Neuronal stem cell (in vitro differentiated cells): ENCODE data around the gene MXI1.

Experiments
- DNase-seq: peaks from one replicate; pipeline ENCODE4 v3.0.0-alpha.2; 2013; ENCODE audit warnings: low spot score
- H2AFZ ChIP-seq: one replicate; pipeline ENCODE4 v1.6.1; 2013; ENCODE audit warnings: mild to moderate bottlenecking, low read length, inconsistent platforms
- H2AK5ac ChIP-seq: 2 replicates; pipeline ENCODE4 v1.6.1; 2013; ENCODE audit warnings: low read depth, mild to moderate bottlenecking, inconsistent platforms, low read length, moderate library complexity, mixed read lengths
- H2BK120ac ChIP-seq: 2 replicates; pipeline ENCODE4 v1.6.1; 2013; ENCODE audit warnings: low read depth, mild to moderate bottlenecking, inconsistent platforms, low read length, moderate library complexity, mixed read lengths
- H2BK12ac ChIP-seq: one replicate; pipeline ENCODE4 v1.6.1; 2013; ENCODE audit warnings: low read length, inconsistent platforms
- H2BK15ac ChIP-seq: 2 replicates; pipeline ENCODE4 v1.6.1; 2013; ENCODE audit warnings: mild to moderate bottlenecking, low read length, inconsistent platforms, mixed read lengths
- H2BK5ac ChIP-seq: one replicate; pipeline ENCODE4 v1.6.1; 2013; ENCODE audit warnings: inconsistent platforms, mild to moderate bottlenecking, low read length, moderate library complexity
- H3K14ac ChIP-seq: one replicate; pipeline ENCODE4 v1.6.1; 2013; ENCODE audit warnings: low read length, inconsistent platforms
- H3K18ac ChIP-seq: 2 replicates; pipeline ENCODE4 v1.6.1; 2013; ENCODE audit warnings: low read length, inconsistent platforms
- H3K23ac ChIP-seq: 2 replicates; pipeline ENCODE4 v1.6.1; 2013; ENCODE audit warnings: low read depth, mild to moderate bottlenecking, mixed read lengths, low read length, inconsistent platforms; ENCODE audit not compliant: poor library complexity
- H3K27ac ChIP-seq: replicated peaks from 3 replicates; pipeline ENCODE4 v1.5.1; 2013; ENCODE audit warnings: low read length, inconsistent platforms
- H3K27me3 ChIP-seq, 3 experiments: 2 replicates each; pipeline ENCODE4 v1.6.1; 2013; ENCODE audit warnings: low read length in 3 of 3, mild to moderate bottlenecking in 2 of 3, inconsistent platforms in 1 of 3, low read depth in 1 of 3, mixed read lengths in 1 of 3, moderate library complexity in 1 of 3; ENCODE audit not compliant: control insufficient read depth in 3 of 3, insufficient read depth in 3 of 3
- H3K36me3 ChIP-seq, 2 donors: replicated peaks in 1 of 2; 2 replicates each; pipeline ENCODE4 v1.6.1; 2013; ENCODE audit warnings: low read length in 2 of 2; ENCODE audit not compliant: control insufficient read depth in 2 of 2, insufficient read depth in 2 of 2
- H3K4ac ChIP-seq: 2 replicates; pipeline ENCODE4 v1.6.1; 2013; ENCODE audit warnings: inconsistent platforms, mild to moderate bottlenecking, low read length, moderate library complexity
- H3K4me1 ChIP-seq, 2 donors: 1 replicate in 1 of 2; 2 replicates in 1 of 2; pipeline ENCODE4 v1.6.1; 2013; ENCODE audit warnings: low read length in 2 of 2, low read depth in 1 of 2; ENCODE audit not compliant: control insufficient read depth in 2 of 2, insufficient read depth in 1 of 2
- H3K4me2 ChIP-seq: one replicate; pipeline ENCODE4 v1.6.1; 2013; ENCODE audit warnings: mild to moderate bottlenecking, low read length, inconsistent platforms; ENCODE audit not compliant: insufficient read depth, poor library complexity, severe bottlenecking
- H3K4me3 ChIP-seq, 2 donors: 2 replicates each; pipeline ENCODE4 v1.5.1; 2013; ENCODE audit warnings: low read length in 2 of 2, mild to moderate bottlenecking in 2 of 2, inconsistent platforms in 1 of 2, moderate library complexity in 1 of 2
- H3K79me1 ChIP-seq: one replicate; pipeline ENCODE4 v1.6.1; 2013; ENCODE audit warnings: low read depth, mild to moderate bottlenecking, inconsistent platforms, low read length, moderate library complexity
- H3K9ac ChIP-seq: one replicate; pipeline ENCODE4 v1.6.1; 2013; ENCODE audit warnings: mild to moderate bottlenecking, low read depth, low read length, inconsistent platforms; ENCODE audit not compliant: poor library complexity
- H3K9me3 ChIP-seq, 2 donors: replicated peaks in 1 of 2; 2 replicates each; pipeline versions ENCODE3 to v1.6.1; 2013; ENCODE audit warnings: low read length in 2 of 2, mild to moderate bottlenecking in 2 of 2, inconsistent platforms in 1 of 2, low read depth in 1 of 2, mixed read lengths in 1 of 2, moderate library complexity in 1 of 2; ENCODE audit not compliant: control insufficient read depth in 2 of 2, insufficient read depth in 1 of 2
- H4K8ac ChIP-seq: one replicate; pipeline ENCODE4 v1.6.1; 2013; ENCODE audit warnings: low read depth, mild to moderate bottlenecking, inconsistent platforms, low read length, moderate library complexity
- H4K91ac ChIP-seq: one replicate; pipeline ENCODE4 v1.6.1; 2013; ENCODE audit warnings: low read length, low read depth, mild to moderate bottlenecking, inconsistent platforms; ENCODE audit not compliant: poor library complexity
- WGBS, 2 donors: extraction: QIAGEN DNeasy Blood & Tissue Kit; methylation state at CpG; one replicate each; pipeline ENCODE4 v1.1.7; 2013; ENCODE audit warnings: missing lambda C conversion rate in 2 of 2, mixed read lengths in 1 of 2; ENCODE audit not compliant: insufficient read length in 2 of 2, insufficient replicate concordance in 1 of 2; ENCODE audit errors: extremely low coverage in 2 of 2; 5-methylcytosine and 5-hydroxymethylcytosine counted together

The MXI1 gene

GRCh38 chr10:110171032-110171431 lies 36.4 kb upstream of the MXI1 start:
- peaks cover 2 to 63% (median 36%) of the 10 kb centered on the region in 3 experiments for H3K27me3 ChIP-seq
- H2AK5ac ChIP-seq = no peak overlapping the region
- no peak overlapping the region for H3K23ac ChIP-seq
- peaks cover 2 to 14% of the 10 kb centered on the region in 2 donors for H3K4me1 ChIP-seq
- H3K4me3 ChIP-seq = no peak overlapping the region
- H4K91ac ChIP-seq = no peak overlapping the region
- H2AFZ ChIP-seq = no peak overlapping the region
- no peaks in the 10 kb centered on the region for H3K36me3 ChIP-seq
- no peak overlapping the region for H2BK120ac ChIP-seq
- no peak overlapping the region for H3K27ac ChIP-seq
- H3K9me3 ChIP-seq = no peaks in the 10 kb centered on the region
- no peak overlapping the region for H2BK12ac ChIP-seq
- H3K79me1 ChIP-seq = no peaks in the 10 kb centered on the region
- WGBS, 2 donors = no CpG with 5 or more reads among the region's 6 CpGs
- H3K18ac ChIP-seq = no peak overlapping the region
- H2BK5ac ChIP-seq = no peak overlapping the region
- H3K9ac ChIP-seq = no peak overlapping the region
- no peak overlapping the region for H3K4me2 ChIP-seq
- no peak for DNase-seq
- H3K14ac ChIP-seq = no peak overlapping the region
- no peak overlapping the region for H2BK15ac ChIP-seq
- no peak overlapping the region for H3K4ac ChIP-seq
- no peak overlapping the region for H4K8ac ChIP-seq

- no peak for DNase-seq
- WGBS, 2 donors = no CpG with 5 or more reads among the region's 5 CpGs
- no peaks in the 10 kb centered on the region for H3K9me3 ChIP-seq
- H2BK5ac ChIP-seq = no peak overlapping the region
- H2AK5ac ChIP-seq = no peak overlapping the region
- H3K4ac ChIP-seq = no peak overlapping the region
- H2AFZ ChIP-seq = no peak overlapping the region
- peaks cover 8 to 14% of the 10 kb centered on the region in 2 donors for H3K4me1 ChIP-seq
- no peak overlapping the region for H4K91ac ChIP-seq
- H3K36me3 ChIP-seq = no peaks in the 10 kb centered on the region
- no peaks in the 10 kb centered on the region for H3K79me1 ChIP-seq
- no peak overlapping the region for H3K23ac ChIP-seq
- H3K27me3 ChIP-seq = peaks cover 2 to 54% (median 32%) of the 10 kb centered on the region in 3 experiments
- H3K4me2 ChIP-seq = no peak overlapping the region
- no peak overlapping the region for H3K4me3 ChIP-seq
- no peak overlapping the region for H3K14ac ChIP-seq
- no peak overlapping the region for H4K8ac ChIP-seq
- no peak overlapping the region for H3K18ac ChIP-seq
- H2BK120ac ChIP-seq = no peak overlapping the region
- H2BK12ac ChIP-seq = no peak overlapping the region
- no peak overlapping the region for H3K27ac ChIP-seq
- no peak overlapping the region for H3K9ac ChIP-seq
- H2BK15ac ChIP-seq = no peak overlapping the region
These were observed 35.2 kb upstream of the MXI1 start for GRCh38 chr10:110172155-110172554.

GRCh38 chr10:110174201-110174600 lies 33.2 kb upstream of the MXI1 start:
- Histone ChIP-seq H3K9me3 (no peaks in the 10 kb centered on the region), H2BK120ac (no peak overlapping the region), H3K36me3 (no peaks in the 10 kb centered on the region), H3K18ac (no peak overlapping the region), H3K27me3 (peaks cover 2 to 33% (median 15%) of the 10 kb centered on the region in 3 experiments), H2AK5ac (no peak overlapping the region), H3K79me1 (no peaks in the 10 kb centered on the region), H2BK15ac (no peak overlapping the region), H3K4me3 (no peak overlapping the region), H3K14ac (no peak overlapping the region), H4K91ac (no peak overlapping the region), H4K8ac (no peak overlapping the region), H2AFZ (no peak overlapping the region), H3K4me2 (no peak overlapping the region), H2BK5ac (no peak overlapping the region), H3K4me1 (peaks cover 8 to 10% of the 10 kb centered on the region in 2 donors), H2BK12ac (no peak overlapping the region), H3K9ac (no peak overlapping the region), H3K27ac (no peak overlapping the region), H3K23ac (no peak overlapping the region), H3K4ac (no peak overlapping the region)
- DNase-seq = no peak

GRCh38 chr10:110174816-110175215 lies 32.6 kb upstream of the MXI1 start:
- Histone ChIP-seq H3K4me2 (no peak overlapping the region), H3K27ac (no peak overlapping the region), H3K9ac (no peak overlapping the region), H3K14ac (no peak overlapping the region), H2BK15ac (no peak overlapping the region), H3K4me1 (peaks cover 8 to 10% of the 10 kb centered on the region in 2 donors), H3K79me1 (no peaks in the 10 kb centered on the region), H3K18ac (no peak overlapping the region), H3K4ac (no peak overlapping the region), H2BK12ac (no peak overlapping the region), H2BK120ac (no peak overlapping the region), H3K23ac (no peak overlapping the region), H3K27me3 (peaks cover under 1 to 27% (median 9%) of the 10 kb centered on the region in 3 experiments), H2AK5ac (no peak overlapping the region), H3K4me3 (no peak overlapping the region), H4K8ac (no peak overlapping the region), H3K36me3 (no peaks in the 10 kb centered on the region), H3K9me3 (no peaks in the 10 kb centered on the region), H2AFZ (no peak overlapping the region), H2BK5ac (no peak overlapping the region), H4K91ac (no peak overlapping the region)
- DNase-seq = no peak
- no CpG with 5 or more reads among the region's 5 CpGs for WGBS, 2 donors
